Activated CD8-positive, alpha-beta T cell treated with anti-CD3 and anti-CD28 coated beads, Interleukin-2, amount 10 ng/mL, durations not matched to agents 7 days and 5 days (primary cell): ENCODE results near the gene CNOT6. TPM values are rescaled to one million over a fixed set of nuclear protein-coding genes. Genes with fewer than 3 reads are reported as not detected.
"Not testable (repeated sequence)": the region's sequence is repeated elsewhere in the genome, so short reads cannot be mapped to it uniquely, and the experiment has no call there.

Experiments used
- ATAC-seq: fragments of 150-1000 bp; cut with Tn5 transposase; one replicate; pipeline ENCODE4 v1.10.0; 2021; ENCODE audit warnings: moderate library complexity
- CTCF ChIA-PET: fragments of 350-600 bp; sonication (Branson Sonifier 250); formaldehyde crosslinking; loops from one replicate; lab custom pipeline; 2021; ENCODE audit warnings: antibody characterized with exemption; lab: Charles Lee
- POLR2A ChIA-PET: fragments of 350-600 bp; sonication (Branson Sonifier 250); formaldehyde crosslinking; loops from one replicate; lab custom pipeline; 2021; ENCODE audit warnings: antibody characterized with exemption; lab: Charles Lee
- DNase-seq: peaks from one replicate; pipeline ENCODE4 v3.0.0-alpha.2; 2020
- H3K27ac Mint-ChIP-seq: one replicate; pipeline ENCODE4 v1.8.0; 2021; ENCODE audit warnings: mild to moderate bottlenecking, mixed read lengths
- H3K27me3 Mint-ChIP-seq: one replicate; pipeline ENCODE4 v1.8.0; 2021; ENCODE audit warnings: low read depth, mixed read lengths
- H3K36me3 Mint-ChIP-seq: one replicate; pipeline ENCODE4 v1.8.0; 2021; ENCODE audit warnings: low read depth, mixed read lengths
- H3K4me1 Mint-ChIP-seq: one replicate; pipeline ENCODE4 v1.8.0; 2021; ENCODE audit warnings: low read depth, mixed read lengths
- H3K4me3 Mint-ChIP-seq: one replicate; pipeline ENCODE4 v1.8.0; 2021; ENCODE audit warnings: mild to moderate bottlenecking, mixed read lengths
- H3K9me3 Mint-ChIP-seq: one replicate; pipeline ENCODE4 v1.8.0; 2022; ENCODE audit warnings: mixed read lengths; ENCODE audit not compliant: insufficient read depth
- total RNA-seq, 2 experiments: library from RNA; stranded (reverse); gene quantifications; one replicate each; pipeline ENCODE4 v1.2.3, GENCODE V29; 2021

CNOT6 gene
- 10 to 100 TPM; 36.3 to 43.0 TPM for total RNA-seq

GRCh38 chr5:180494060-180494509, at the start of gene CNOT6:
Gene CNOT6 (plus strand): TSS chr5:180494379. CDS start chr5:180529277, 34,898 bp downstream.
- H3K4me1 Mint-ChIP-seq: peaks cover 33% of the 10 kb centered on the region
- H3K27ac Mint-ChIP-seq: peak within 1 kb of the TSS; percentile 93
- peak within 1 kb of the TSS; percentile 87 for H3K4me3 Mint-ChIP-seq
- H3K9me3 Mint-ChIP-seq: no peaks in the 10 kb centered on the region
- peaks cover 19% of the 10 kb centered on the region for H3K36me3 Mint-ChIP-seq
- POLR2A ChIA-PET: interaction anchor here (0.6 kb wide), 1 partner anchor 679 kb away, joined by 3 read pairs; no protein-coding TSS in a partner anchor
- CTCF ChIA-PET: no interaction called here
- no peaks in the 10 kb centered on the region for H3K27me3 Mint-ChIP-seq
- peak; percentile 93 for DNase-seq
- ATAC-seq: peak; percentile 91

- H3K27ac Mint-ChIP-seq: no peak overlapping the region
- DNase-seq (no peak), ATAC-seq (no peak)
- no peaks in the 10 kb centered on the region for H3K4me1 Mint-ChIP-seq
- CTCF ChIA-PET: interaction anchor here (2.1 kb wide), 1 partner anchor 17 kb away, joined by 9 read pairs; no protein-coding TSS in a partner anchor
- no peak overlapping the region for H3K4me3 Mint-ChIP-seq
- peaks cover 8% of the 10 kb centered on the region for H3K27me3 Mint-ChIP-seq
- no peaks in the 10 kb centered on the region for H3K36me3 Mint-ChIP-seq
- POLR2A ChIA-PET: interaction anchor here (0.6 kb wide), 1 partner anchor 14 kb away, joined by 3 read pairs; no protein-coding TSS in a partner anchor
- H3K9me3 Mint-ChIP-seq: no peaks in the 10 kb centered on the region
Observed at GRCh38 chr5:180454752-180455151, 39.4 kb upstream of the CNOT6 start.

- no peaks in the 10 kb centered on the region for H3K4me1 Mint-ChIP-seq
- no peak for ATAC-seq
- H3K9me3 Mint-ChIP-seq: no peaks in the 10 kb centered on the region
- DNase-seq: no peak
- no peak overlapping the region for H3K4me3 Mint-ChIP-seq
- ChIA-PET CTCF (interaction anchor here (1.3 kb wide), 1 partner anchor 12 kb away, joined by 3 read pairs; no protein-coding TSS in a partner anchor), POLR2A (no interaction called here)
- peaks cover 8% of the 10 kb centered on the region for H3K27me3 Mint-ChIP-seq
- no peaks in the 10 kb centered on the region for H3K36me3 Mint-ChIP-seq
- no peak overlapping the region for H3K27ac Mint-ChIP-seq
Observed at GRCh38 chr5:180455872-180456271, 38.3 kb upstream of the CNOT6 start.

- ATAC-seq (no peak), DNase-seq (no peak)
- no peak overlapping the region for H3K4me3 Mint-ChIP-seq
- ChIA-PET CTCF (interaction anchor here (1.3 kb wide), 1 partner anchor 13 kb away, joined by 3 read pairs; no protein-coding TSS in a partner anchor), POLR2A (no interaction called here)
- peaks cover 8% of the 10 kb centered on the region for H3K27me3 Mint-ChIP-seq
- H3K9me3 Mint-ChIP-seq: no peaks in the 10 kb centered on the region
- H3K4me1 Mint-ChIP-seq: no peaks in the 10 kb centered on the region
- no peaks in the 10 kb centered on the region for H3K36me3 Mint-ChIP-seq
- H3K27ac Mint-ChIP-seq: no peak overlapping the region
Observed at GRCh38 chr5:180456792-180457191, 37.4 kb upstream of the CNOT6 start.

GRCh38 chr5:180458852-180459673, 35.1 kb upstream of the CNOT6 start:
- H3K4me3 Mint-ChIP-seq, H3K27me3 Mint-ChIP-seq, ATAC-seq, H3K9me3 Mint-ChIP-seq, DNase-seq, H3K27ac Mint-ChIP-seq, CTCF ChIA-PET, H3K36me3 Mint-ChIP-seq, H3K4me1 Mint-ChIP-seq: not testable (repeated sequence)
- POLR2A ChIA-PET: interaction anchor here (0.6 kb wide), 1 partner anchor 9 kb away, joined by 3 read pairs; no protein-coding TSS in a partner anchor

- H3K36me3 Mint-ChIP-seq, H3K27me3 Mint-ChIP-seq, H3K4me1 Mint-ChIP-seq, H3K4me3 Mint-ChIP-seq, H3K27ac Mint-ChIP-seq, ATAC-seq, CTCF ChIA-PET, POLR2A ChIA-PET, H3K9me3 Mint-ChIP-seq, DNase-seq: not testable (repeated sequence)
Observed at GRCh38 chr5:180459674-180460142, 34.5 kb upstream of the CNOT6 start.

- no peak overlapping the region for H3K4me3 Mint-ChIP-seq
- CTCF ChIA-PET: no interaction called here
- H3K9me3 Mint-ChIP-seq: no peaks in the 10 kb centered on the region
- no peaks in the 10 kb centered on the region for H3K4me1 Mint-ChIP-seq
- no peaks in the 10 kb centered on the region for H3K27me3 Mint-ChIP-seq
- POLR2A ChIA-PET: no interaction called here
- H3K27ac Mint-ChIP-seq: no peak overlapping the region
- no peaks in the 10 kb centered on the region for H3K36me3 Mint-ChIP-seq
- ATAC-seq (no peak), DNase-seq (no peak)
Observed at GRCh38 chr5:180460834-180461233, 33.3 kb upstream of the CNOT6 start.

- H3K27ac Mint-ChIP-seq: no peak overlapping the region
- H3K4me1 Mint-ChIP-seq: no peaks in the 10 kb centered on the region
- H3K9me3 Mint-ChIP-seq: no peaks in the 10 kb centered on the region
- no peak for DNase-seq
- H3K36me3 Mint-ChIP-seq: no peaks in the 10 kb centered on the region
- ChIA-PET POLR2A (no interaction called here), CTCF (no interaction called here)
- no peak overlapping the region for H3K4me3 Mint-ChIP-seq
- no peak for ATAC-seq
- H3K27me3 Mint-ChIP-seq: no peaks in the 10 kb centered on the region
Observed at GRCh38 chr5:180461303-180461702, 32.9 kb upstream of the CNOT6 start.

- ChIA-PET CTCF (interaction anchor here (1.2 kb wide), 1 partner anchor 9 kb away, joined by 3 read pairs; no protein-coding TSS in a partner anchor), POLR2A (no interaction called here)
- H3K27ac Mint-ChIP-seq: no peak overlapping the region
- DNase-seq (no peak), ATAC-seq (no peak)
- H3K27me3 Mint-ChIP-seq: no peaks in the 10 kb centered on the region
- H3K9me3 Mint-ChIP-seq: no peaks in the 10 kb centered on the region
- no peaks in the 10 kb centered on the region for H3K4me1 Mint-ChIP-seq
- no peak overlapping the region for H3K4me3 Mint-ChIP-seq
- no peaks in the 10 kb centered on the region for H3K36me3 Mint-ChIP-seq
Observed at GRCh38 chr5:180463216-180463900, 30.8 kb upstream of the CNOT6 start.

GRCh38 chr5:180463916-180464602, 30.1 kb upstream of the CNOT6 start:
- H3K36me3 Mint-ChIP-seq: no peaks in the 10 kb centered on the region
- H3K27me3 Mint-ChIP-seq: no peaks in the 10 kb centered on the region
- H3K9me3 Mint-ChIP-seq: no peaks in the 10 kb centered on the region
- DNase-seq (no peak), ATAC-seq (no peak)
- H3K4me1 Mint-ChIP-seq: no peaks in the 10 kb centered on the region
- ChIA-PET POLR2A (no interaction called here), CTCF (interaction anchor here (1.2 kb wide), 1 partner anchor 8 kb away, joined by 3 read pairs; no protein-coding TSS in a partner anchor)
- no peak overlapping the region for H3K4me3 Mint-ChIP-seq
- no peak overlapping the region for H3K27ac Mint-ChIP-seq

GRCh38 chr5:180464603-180464970, 29.6 kb upstream of the CNOT6 start:
- Mint-ChIP-seq H3K27ac (no peak overlapping the region), H3K9me3 (no peaks in the 10 kb centered on the region), H3K27me3 (no peaks in the 10 kb centered on the region), H3K4me3 (no peak overlapping the region), H3K36me3 (no peaks in the 10 kb centered on the region), H3K4me1 (no peaks in the 10 kb centered on the region)
- ATAC-seq (no peak), DNase-seq (no peak)
- POLR2A ChIA-PET: no interaction called here
- CTCF ChIA-PET: no interaction called here
